Mesenteric fat pad (tissue), 1 donor: ENCODE measurements around the gene TECTB. TPM values are rescaled to one million over a fixed set of nuclear protein-coding genes. Genes with fewer than 3 reads are reported as not detected.
"Not testable (repeated sequence)": the region's sequence is repeated elsewhere in the genome, so short reads cannot be mapped to it uniquely, and the experiment has no call there.

ENCODE experiments used
- DNase-seq: peaks from one replicate; pipeline ENCODE4 v3.0.0-alpha.2; 2020; ENCODE audit warnings: low spot score
- long read RNA-seq: library from polyadenylated mRNA; unstranded; transcript quantifications from one replicate; pipeline ENCODE4 v2.0.0, GENCODE V29; 2020
- total RNA-seq: library from RNA; stranded (reverse); fragmentation: NEBNext Ultra II Directional; extraction: Animal tissue kit (Norgen Biotek cat#: 25700); gene quantifications from one replicate; pipeline ENCODE4 v1.2.1, GENCODE V29; 2021
- donor health status: DM: yes; HTN: yes; CAD: no.

Gene TECTB
- total RNA-seq, result not detected
- long read RNA-seq, result 0 reads

DNA sequence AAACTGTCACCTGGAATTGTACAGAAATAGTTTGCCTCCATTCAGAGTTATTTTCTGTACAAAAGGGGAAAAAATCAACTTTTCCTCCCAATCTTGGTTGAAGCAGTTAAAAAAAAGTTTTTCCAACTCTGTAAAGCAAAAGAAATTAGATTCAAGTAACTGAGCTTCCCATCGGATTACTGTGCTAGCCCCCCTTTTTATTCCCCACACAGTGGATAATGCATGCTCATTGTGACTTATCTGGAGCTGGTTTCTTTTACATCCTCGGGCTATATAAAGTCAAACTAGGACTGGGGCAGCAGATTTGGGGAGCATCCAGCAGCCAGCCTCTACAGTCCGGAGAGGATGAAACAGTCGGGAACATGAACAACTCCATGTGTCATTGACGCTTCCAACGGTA is at the start of gene TECTB:
Gene TECTB, plus strand, starts transcription at position 301 of the 400 bp plus-strand sequence. CDS start 335 bp downstream, outside the sequence.
- DNase-seq, result no peak

DNA sequence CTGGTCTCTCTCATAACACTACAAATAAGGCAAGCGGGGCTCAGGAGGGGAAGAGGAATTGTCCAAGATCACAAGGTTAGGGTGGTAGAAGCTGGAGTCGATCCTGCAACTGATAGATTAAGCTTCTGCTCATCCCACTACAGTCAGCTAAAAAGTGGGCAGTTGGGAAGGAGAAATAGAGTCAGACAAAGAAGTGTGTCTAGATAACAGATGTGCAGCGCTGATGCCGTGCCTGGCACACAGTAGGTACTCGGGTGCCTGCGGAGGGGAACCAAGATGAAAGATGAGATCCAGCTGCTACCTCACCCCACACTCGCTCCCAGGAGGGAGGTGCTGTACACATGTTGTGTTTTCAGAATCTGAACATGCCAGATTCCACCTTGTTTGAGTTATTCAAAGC is 48.1 kb upstream of the TECTB start:
- DNase-seq, result no peak

- no peak for DNase-seq
Measured at GRCh38 chr10:112235920-112236319, 47.3 kb upstream of the TECTB start.

GRCh38 chr10:112236486-112236885 is 46.7 kb upstream of the TECTB start:
- no peak for DNase-seq

- DNase-seq, result no peak
Measured at GRCh38 chr10:112239347-112239746, 43.9 kb upstream of the TECTB start.

GRCh38 chr10:112240441-112240840 is 42.8 kb upstream of the TECTB start:
- no peak for DNase-seq

- no peak for DNase-seq
Measured at GRCh38 chr10:112241651-112242341, 41.4 kb upstream of the TECTB start.

GRCh38 chr10:112242769-112243168 is 40.4 kb upstream of the TECTB start:
- DNase-seq, result no peak

DNA sequence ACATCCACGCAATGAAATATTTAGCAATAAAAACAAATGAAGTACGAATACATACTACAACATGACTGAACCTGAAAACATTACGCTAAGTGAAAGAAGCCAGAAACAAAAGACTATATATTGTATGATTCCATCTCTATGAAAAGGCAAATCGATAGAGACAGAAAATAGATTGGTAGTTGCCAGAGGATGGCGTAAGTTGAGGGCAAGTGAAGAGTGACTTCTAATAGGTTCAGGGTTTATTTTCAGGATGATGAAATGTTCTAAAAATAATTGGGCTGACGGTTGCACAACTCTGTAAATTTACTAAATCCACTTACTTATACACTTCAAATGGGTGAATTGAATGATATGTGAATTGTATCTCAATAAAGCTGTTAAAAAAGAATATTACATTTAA is 39.5 kb upstream of the TECTB start:
- DNase-seq, result no peak

GRCh38 chr10:112244197-112244596 is 39.0 kb upstream of the TECTB start:
- DNase-seq, result no peak

DNA sequence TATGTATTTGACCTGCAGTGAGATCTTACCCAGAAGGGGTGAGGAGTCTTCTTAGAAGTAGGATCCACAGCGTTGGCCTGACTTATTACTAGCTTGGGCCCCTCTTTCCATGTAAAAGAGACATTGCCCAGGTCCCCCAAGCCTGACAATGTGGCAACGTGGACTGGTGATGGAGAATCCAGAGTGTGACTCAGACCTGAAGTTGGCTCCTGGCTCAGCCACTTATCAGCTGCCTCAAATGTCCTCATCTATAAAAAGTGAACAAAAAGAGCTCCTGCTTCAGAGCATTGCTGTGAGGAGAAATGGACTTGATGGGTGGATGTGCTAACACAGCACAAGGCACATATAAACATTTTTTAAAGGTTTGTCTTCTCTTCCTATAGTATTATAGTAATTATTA is 35.4 kb upstream of the TECTB start:
- no peak for DNase-seq

DNA sequence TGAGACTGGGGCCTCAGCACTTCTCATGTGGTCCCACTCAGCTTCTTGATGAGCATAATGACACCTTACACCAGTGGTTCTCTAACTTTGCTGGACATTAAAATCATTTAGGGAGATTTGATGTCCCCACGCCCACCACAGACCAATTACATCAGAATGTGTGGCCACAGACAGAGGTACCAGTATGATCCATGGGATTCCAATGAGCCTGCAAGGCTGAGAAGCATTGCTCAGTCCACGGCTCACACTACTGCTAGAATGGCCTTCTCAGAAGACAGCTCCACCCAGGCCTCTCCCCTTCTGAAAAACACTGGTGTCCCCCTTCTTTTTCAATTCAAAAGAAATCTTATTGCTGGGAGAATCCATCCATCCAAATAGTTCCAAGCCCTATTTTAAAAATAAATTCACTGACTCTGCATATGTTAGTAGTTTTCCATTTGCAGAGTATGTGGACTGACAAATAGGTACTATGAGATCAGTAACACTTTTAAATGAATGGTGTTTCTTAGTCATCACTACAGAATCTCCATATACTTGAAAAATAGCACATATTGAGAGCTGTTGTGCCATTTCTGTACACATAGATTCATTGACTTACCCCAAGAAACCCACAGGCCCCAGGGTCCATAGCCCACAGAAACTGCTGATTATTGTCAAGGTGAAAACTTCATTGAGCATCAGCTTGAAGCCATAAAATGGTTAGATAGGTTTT is 34.5 kb upstream of the TECTB start:
- DNase-seq, result no peak

- DNase-seq, result no peak
Measured at GRCh38 chr10:112249722-112250121, 33.5 kb upstream of the TECTB start.

DNA sequence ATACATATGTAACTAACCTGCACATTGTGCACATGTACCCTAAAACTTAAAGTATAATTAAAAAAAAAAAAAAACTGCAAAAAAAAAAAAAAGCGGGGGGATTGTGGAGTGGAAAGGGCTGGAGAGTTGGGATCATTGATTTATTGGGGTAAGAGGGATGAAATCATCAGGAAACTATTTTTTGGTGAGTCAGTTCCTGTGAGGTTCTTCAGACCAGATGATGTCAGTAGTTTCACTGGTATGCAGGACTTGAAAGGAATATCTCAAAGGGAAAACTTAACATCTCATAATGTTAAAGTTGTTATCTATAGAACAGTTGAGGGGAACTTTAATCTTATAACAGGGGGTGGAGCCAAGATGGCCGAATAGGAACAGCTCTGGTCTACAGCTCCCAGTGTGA is 32.6 kb upstream of the TECTB start:
- no peak for DNase-seq

GRCh38 chr10:112251238-112251637 is 32.0 kb upstream of the TECTB start:
- DNase-seq, result not testable (repeated sequence)

DNA sequence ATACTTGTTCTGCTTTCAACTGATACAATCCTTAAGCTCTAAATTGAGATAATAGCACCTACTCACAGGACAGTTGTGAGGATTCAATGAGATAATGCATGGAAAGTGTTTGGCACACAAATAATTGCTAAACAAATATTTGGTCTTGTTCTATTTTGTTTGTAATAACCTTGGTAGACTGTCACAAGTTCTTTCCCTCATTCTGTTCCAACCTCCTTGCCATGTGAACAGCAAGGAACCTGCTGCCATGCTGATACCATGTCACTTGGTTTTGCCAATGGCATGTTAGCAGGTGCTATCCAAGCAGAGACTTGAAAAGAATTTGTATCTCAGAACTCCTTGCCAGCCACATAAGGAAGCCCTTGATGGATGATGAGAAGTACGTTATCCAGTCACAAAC is 24.8 kb upstream of the TECTB start:
- DNase-seq, result no peak

DNA sequence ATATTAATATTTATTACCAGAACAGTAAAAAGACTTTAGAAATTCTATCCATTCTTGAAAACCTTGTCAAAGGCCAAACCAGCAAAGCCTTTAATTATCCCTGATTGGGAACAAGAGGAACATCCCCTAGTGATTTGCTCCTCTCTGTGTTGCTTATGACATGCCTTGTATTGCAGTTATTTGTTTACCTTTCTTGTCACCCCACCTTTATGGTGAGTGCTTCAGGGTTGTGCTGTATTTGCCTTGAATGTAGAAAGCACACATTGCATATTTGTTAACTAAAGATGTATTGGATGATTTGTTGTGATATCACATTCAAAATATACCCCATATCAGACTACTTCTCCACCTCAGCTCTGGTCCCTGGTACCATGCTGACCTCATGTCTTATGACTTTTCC is 23.5 kb upstream of the TECTB start:
- DNase-seq, result no peak

- DNase-seq, result no peak
Measured at GRCh38 chr10:112260831-112261230, 22.4 kb upstream of the TECTB start.

DNA sequence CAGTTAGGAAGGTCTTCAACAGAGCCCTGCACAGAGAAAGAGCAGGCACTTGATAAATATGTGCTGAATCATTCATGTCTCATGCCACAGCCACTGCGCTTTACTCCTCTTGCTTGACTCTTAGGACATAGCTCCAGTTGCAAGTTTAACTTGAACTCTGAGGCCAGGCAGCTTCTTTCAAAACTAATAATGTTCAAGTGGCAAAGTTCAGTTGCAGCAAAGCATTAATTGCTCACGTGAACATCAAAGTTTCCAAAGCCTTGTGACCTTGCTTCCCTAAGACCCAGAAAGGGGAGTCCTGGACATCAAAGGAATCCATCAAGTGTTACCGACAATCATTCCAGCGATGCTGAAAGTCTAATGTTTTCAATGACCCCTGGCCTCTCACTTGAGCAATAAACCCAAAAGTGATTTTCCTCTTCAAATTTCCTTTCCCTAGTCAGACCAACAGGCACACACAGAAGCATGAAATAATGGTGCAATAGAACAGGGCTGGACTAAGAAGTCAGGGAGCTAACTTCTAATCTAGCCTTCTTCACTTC is 21.8 kb upstream of the TECTB start:
- no peak for DNase-seq

DNA sequence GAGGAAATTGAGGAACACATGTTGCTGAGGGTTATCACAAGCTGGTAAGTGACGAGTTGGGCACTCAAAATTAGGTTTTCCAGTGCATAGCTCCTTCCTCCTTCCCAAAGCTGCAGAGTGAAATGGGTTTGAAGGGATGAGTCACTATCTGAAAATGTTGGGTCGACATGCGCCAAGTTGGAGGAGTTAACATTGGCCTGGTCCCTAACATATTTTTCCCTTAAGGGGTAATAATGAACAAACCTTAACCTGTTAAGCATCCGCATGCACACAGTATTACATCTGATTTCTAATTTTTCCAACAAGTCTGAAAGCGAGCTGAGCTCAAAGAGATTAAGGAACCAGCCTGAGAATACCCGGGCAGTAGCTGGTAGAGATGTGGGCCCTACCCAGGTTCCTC is 20.7 kb upstream of the TECTB start:
- DNase-seq, result no peak

GRCh38 chr10:112265745-112266144 is 17.5 kb upstream of the TECTB start:
- DNase-seq, result no peak

- DNase-seq, result no peak
Measured at GRCh38 chr10:112269266-112269665, 13.9 kb upstream of the TECTB start.

- no peak for DNase-seq
Measured at GRCh38 chr10:112271982-112272381, 11.2 kb upstream of the TECTB start.
